Astrocyte (in vitro differentiated cells and primary cell): ENCODE results near the gene ZFYVE21.

Experiments used
- EZH2 ChIP-seq: IDR thresholded peaks from 2 replicates; pipeline ENCODE4 v1.6.1; 2012; ENCODE audit warnings: mild to moderate bottlenecking, low read length, inconsistent platforms; ENCODE audit not compliant: insufficient read depth
- TF ChIP-seq, protein P1 (sequence below): IDR thresholded peaks from 2 replicates; pipeline ENCODE4 v1.5.1; 2011; ENCODE audit warnings: low read depth, mild to moderate bottlenecking, inconsistent platforms, low read length, moderate library complexity; ENCODE audit not compliant: insufficient read depth

DNA sequence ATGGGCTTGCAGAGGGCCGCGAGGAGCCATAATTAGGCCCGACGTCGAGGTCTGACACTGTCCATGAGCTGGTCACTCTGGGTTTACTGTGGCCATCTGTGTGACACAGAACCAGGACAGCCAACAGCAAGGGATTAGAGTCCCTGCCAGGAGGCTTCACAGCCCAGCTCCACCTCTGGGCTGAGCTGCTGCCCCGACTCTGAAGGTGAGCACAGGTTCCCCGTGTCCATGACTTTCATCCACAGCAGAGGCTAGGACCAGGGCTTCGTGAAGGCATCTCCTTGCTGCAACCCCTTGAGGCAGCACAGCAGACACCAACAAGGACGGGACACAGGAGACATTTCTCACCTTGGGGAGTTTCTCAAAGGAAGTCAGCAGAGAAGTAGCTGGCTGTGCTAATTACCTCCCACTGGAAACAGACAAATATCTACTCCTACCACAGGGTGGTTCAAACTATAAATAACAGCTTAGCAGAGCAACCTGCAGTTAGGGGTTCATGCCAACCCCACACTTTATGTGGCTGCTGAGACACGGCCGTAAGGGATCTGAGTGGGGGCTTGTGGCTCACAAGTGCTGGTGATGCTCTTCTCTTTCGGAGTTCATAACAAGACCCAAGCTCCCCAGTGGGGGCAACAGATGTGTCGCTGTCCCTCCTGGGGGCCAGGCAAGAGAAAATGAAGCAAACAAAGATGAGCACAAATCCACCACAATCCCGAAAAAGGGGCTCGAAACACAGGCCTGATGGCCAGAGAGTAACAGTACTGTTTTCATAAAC, 29.2 kb downstream of the ZFYVE21 start:
- TF ChIP-seq, protein P1, sequence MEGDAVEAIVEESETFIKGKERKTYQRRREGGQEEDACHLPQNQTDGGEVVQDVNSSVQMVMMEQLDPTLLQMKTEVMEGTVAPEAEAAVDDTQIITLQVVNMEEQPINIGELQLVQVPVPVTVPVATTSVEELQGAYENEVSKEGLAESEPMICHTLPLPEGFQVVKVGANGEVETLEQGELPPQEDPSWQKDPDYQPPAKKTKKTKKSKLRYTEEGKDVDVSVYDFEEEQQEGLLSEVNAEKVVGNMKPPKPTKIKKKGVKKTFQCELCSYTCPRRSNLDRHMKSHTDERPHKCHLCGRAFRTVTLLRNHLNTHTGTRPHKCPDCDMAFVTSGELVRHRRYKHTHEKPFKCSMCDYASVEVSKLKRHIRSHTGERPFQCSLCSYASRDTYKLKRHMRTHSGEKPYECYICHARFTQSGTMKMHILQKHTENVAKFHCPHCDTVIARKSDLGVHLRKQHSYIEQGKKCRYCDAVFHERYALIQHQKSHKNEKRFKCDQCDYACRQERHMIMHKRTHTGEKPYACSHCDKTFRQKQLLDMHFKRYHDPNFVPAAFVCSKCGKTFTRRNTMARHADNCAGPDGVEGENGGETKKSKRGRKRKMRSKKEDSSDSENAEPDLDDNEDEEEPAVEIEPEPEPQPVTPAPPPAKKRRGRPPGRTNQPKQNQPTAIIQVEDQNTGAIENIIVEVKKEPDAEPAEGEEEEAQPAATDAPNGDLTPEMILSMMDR, result no peak
- no peak for TF ChIP-seq EZH2
